Measurements from ENCODE around the gene LRRC75A. TPM values are rescaled to one million over a fixed set of nuclear protein-coding genes. Genes with fewer than 3 reads are reported as not detected.
A peak's percentile ranks its signal among the peaks of the same experiment; 100 is the strongest.

LRRC75A gene
- total RNA-seq, 4 donors from 2014 or later = 0.11 to 0.38 TPM; not detected in 2

- intact Hi-C loops (cut with DNase I) = no loop called here
- no peak for DNase-seq
- Histone ChIP-seq H3K36me3 (no peaks in the 10 kb centered on the region), H3K9me3 (no peaks in the 10 kb centered on the region), H3K4me3 (no peak overlapping the region), H3K27ac (no peak overlapping the region), H3K27me3 (no peaks in the 10 kb centered on the region), H3K4me1 (peaks cover 0 to 39% (median 22%) of the 10 kb centered on the region in 3 donors)
- WGBS, 2 donors = 98% methylated on average over 4 of the region's 8 CpGs; no CpG with 5 or more reads in 1 of the 2 donors
- TF ChIP-seq CTCF (IDR thresholded peaks at IDR 0.05) = no peak
- no peak for TF ChIP-seq POLR2A (IDR thresholded peaks at IDR 0.05)
Observed at GRCh38 chr17:16482253-16482652, 9.7 kb downstream of the LRRC75A start.

- TF ChIP-seq CTCF (IDR thresholded peaks at IDR 0.05) (no peak), POLR2A (IDR thresholded peaks at IDR 0.05) (no peak)
- Histone ChIP-seq H3K27me3 (no peaks in the 10 kb centered on the region), H3K27ac (no peak overlapping the region), H3K4me1 (peaks cover 0 to 31% (median 14%) of the 10 kb centered on the region in 3 donors), H3K4me3 (no peak overlapping the region), H3K36me3 (no peaks in the 10 kb centered on the region), H3K9me3 (no peaks in the 10 kb centered on the region)
- DNase-seq = no peak
- WGBS, 2 donors = 80 to 83% methylated on average over 2 to 4 of the region's 6 CpGs
- intact Hi-C loops (cut with DNase I) = no loop called here
Observed at GRCh38 chr17:16480995-16481394, 11.0 kb downstream of the LRRC75A start.

GRCh38 chr17:16479264-16479663 lies 12.7 kb downstream of the LRRC75A start:
- H3K36me3 ChIP-seq = no peaks in the 10 kb centered on the region
- H3K4me3 ChIP-seq = no peak overlapping the region
- DNase-seq = no peak
- H3K27me3 ChIP-seq = no peaks in the 10 kb centered on the region
- intact Hi-C loops (cut with DNase I) = no loop called here
- peaks cover 0 to 17% (median 10%) of the 10 kb centered on the region in 3 donors for H3K4me1 ChIP-seq
- no peak for TF ChIP-seq CTCF (IDR thresholded peaks at IDR 0.05)
- no peak for TF ChIP-seq POLR2A (IDR thresholded peaks at IDR 0.05)
- 77% methylated on average over 2 of the region's 2 CpGs; no CpG with 5 or more reads in 1 of the 2 donors for WGBS, 2 donors
- H3K27ac ChIP-seq = no peak overlapping the region
- no peaks in the 10 kb centered on the region for H3K9me3 ChIP-seq

GRCh38 chr17:16478649-16479048 lies 13.3 kb downstream of the LRRC75A start:
- peak overlapping the region in 1 of 4 donors; percentile 3 for H3K27ac ChIP-seq
- no peak for TF ChIP-seq CTCF (IDR thresholded peaks at IDR 0.05)
- no peak for TF ChIP-seq POLR2A (IDR thresholded peaks at IDR 0.05)
- intact Hi-C loops (cut with DNase I) = no loop called here

GRCh38 chr17:16477666-16478065 lies 14.3 kb downstream of the LRRC75A start:
- no peaks in the 10 kb centered on the region for H3K9me3 ChIP-seq
- intact Hi-C loops (cut with DNase I) = no loop called here
- peak overlapping the region in 3 of 4 donors; percentile 28 to 87 (median 77) for H3K27ac ChIP-seq
- DNase-seq = no peak
- no peaks in the 10 kb centered on the region for H3K36me3 ChIP-seq
- WGBS, 2 donors = 72 to 80% methylated on average over 4 to 5 of the region's 8 CpGs
- no peak overlapping the region for H3K4me3 ChIP-seq
- TF ChIP-seq POLR2A (IDR thresholded peaks at IDR 0.05) (no peak), CTCF (IDR thresholded peaks at IDR 0.05) (no peak)
- no peaks in the 10 kb centered on the region for H3K27me3 ChIP-seq
- H3K4me1 ChIP-seq = peaks cover 0 to 15% (median 10%) of the 10 kb centered on the region in 3 donors

More at GRCh38 chr17:16478649-16479048, 13.3 kb downstream of the LRRC75A start:
- Histone ChIP-seq H3K4me1 (peaks cover 0 to 15% (median 10%) of the 10 kb centered on the region in 3 donors), H3K36me3 (no peaks in the 10 kb centered on the region), H3K9me3 (no peaks in the 10 kb centered on the region), H3K4me3 (no peak overlapping the region), H3K27me3 (no peaks in the 10 kb centered on the region)
- WGBS, 2 donors = 78 to 83% methylated on average over 4 to 6 of the region's 6 CpGs
- DNase-seq = no peak
